A673 (cell line): ENCODE results near the gene BPIFA3.

Experiments used
- EZH2 ChIP-seq: fragments of 200-600 bp; sonication (generic); IDR thresholded peaks from 2 replicates; pipeline ENCODE4 v1.6.1; 2017; ENCODE audit warnings: borderline replicate concordance, low read depth, mild to moderate bottlenecking, mixed read lengths, antibody characterized with exemption, low read length; ENCODE audit not compliant: poor library complexity, severe bottlenecking
- TF ChIP-seq, protein P1 (sequence below): fragments of 300-800, 200-600 bp; sonication (generic); conservative IDR thresholded peaks from 2 replicates; pipeline ENCODE4 v1.5.1; 2017; ENCODE audit warnings: low read depth, mild to moderate bottlenecking, antibody characterized with exemption, low read length, moderate library complexity, mixed read lengths

DNA sequence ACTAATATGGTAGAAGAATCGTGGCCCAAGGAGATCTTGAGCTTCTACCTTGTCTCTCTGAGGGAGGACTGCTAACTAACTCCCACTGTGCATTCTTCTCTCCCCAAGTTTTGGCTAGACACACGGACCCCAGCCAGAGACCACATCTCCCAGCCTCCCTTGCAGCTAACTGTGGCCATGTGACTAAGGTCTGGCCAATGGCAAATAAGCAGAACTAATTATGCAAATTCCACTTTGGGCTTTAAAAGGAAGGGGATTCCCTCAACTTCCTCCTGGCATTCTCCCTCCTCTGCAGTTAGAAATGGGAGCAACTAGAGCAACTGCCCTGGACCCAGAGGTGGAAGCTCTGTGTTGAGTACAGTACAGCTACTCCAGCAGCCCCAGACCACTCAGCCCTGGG lies 33.8 kb upstream of the BPIFA3 start:
- TF ChIP-seq, protein P1, sequence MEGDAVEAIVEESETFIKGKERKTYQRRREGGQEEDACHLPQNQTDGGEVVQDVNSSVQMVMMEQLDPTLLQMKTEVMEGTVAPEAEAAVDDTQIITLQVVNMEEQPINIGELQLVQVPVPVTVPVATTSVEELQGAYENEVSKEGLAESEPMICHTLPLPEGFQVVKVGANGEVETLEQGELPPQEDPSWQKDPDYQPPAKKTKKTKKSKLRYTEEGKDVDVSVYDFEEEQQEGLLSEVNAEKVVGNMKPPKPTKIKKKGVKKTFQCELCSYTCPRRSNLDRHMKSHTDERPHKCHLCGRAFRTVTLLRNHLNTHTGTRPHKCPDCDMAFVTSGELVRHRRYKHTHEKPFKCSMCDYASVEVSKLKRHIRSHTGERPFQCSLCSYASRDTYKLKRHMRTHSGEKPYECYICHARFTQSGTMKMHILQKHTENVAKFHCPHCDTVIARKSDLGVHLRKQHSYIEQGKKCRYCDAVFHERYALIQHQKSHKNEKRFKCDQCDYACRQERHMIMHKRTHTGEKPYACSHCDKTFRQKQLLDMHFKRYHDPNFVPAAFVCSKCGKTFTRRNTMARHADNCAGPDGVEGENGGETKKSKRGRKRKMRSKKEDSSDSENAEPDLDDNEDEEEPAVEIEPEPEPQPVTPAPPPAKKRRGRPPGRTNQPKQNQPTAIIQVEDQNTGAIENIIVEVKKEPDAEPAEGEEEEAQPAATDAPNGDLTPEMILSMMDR: no peak
- no peak for TF ChIP-seq EZH2
